IMR-90 (cell line): ENCODE measurements around the gene ASGR2. TPM values are rescaled to one million over a fixed set of nuclear protein-coding genes. Genes with fewer than 3 reads are reported as not detected.

Experiments used
- ATAC-seq: fragments of 200-7000 bp; cut with Tn5 transposase; 2 replicates; pipeline ENCODE4 v1.9.1; 2020; ENCODE audit warnings: low read depth, mild to moderate bottlenecking, moderate library complexity
- BruUV-seq: library from RNA; stranded (reverse); fragments of 400-500 nt; replicated peaks from 2 replicates; lab custom pipeline; 2021; lab: Mats Ljungman, UMichigan
- CTCF ChIA-PET: fragments of 300-600 bp; formaldehyde crosslinking; extraction: SDS; loops from one replicate; lab custom pipeline; 2021; ENCODE audit warnings: antibody characterized with exemption; lab: Yijun Ruan, JAX
- POLR2A ChIA-PET: fragments of 300-600 bp; sonication (Branson Sonifier 250); formaldehyde crosslinking; loops from one replicate; lab custom pipeline; 2022; ENCODE audit warnings: antibody characterized with exemption; ENCODE audit not compliant: unreplicated experiment; lab: Charles Lee
- DNase-seq: peaks from one replicate; pipeline ENCODE4 v3.0.0; 2013
- H2AFZ ChIP-seq: replicated peaks from 2 replicates; pipeline ENCODE3; 2013; ENCODE audit warnings: low read length, mild to moderate bottlenecking; ENCODE audit not compliant: poor library complexity
- H2AK5ac ChIP-seq: 2 replicates; pipeline ENCODE4 v1.6.1; 2013; ENCODE audit warnings: low read depth, low read length, inconsistent platforms
- H2AK9ac ChIP-seq: replicated peaks from 2 replicates; pipeline ENCODE3; 2013; ENCODE audit warnings: mild to moderate bottlenecking, low read depth, low read length, moderate library complexity; ENCODE audit not compliant: poor library complexity
- H2BK120ac ChIP-seq: 2 replicates; pipeline ENCODE4 v1.6.1; 2013; ENCODE audit warnings: low read depth, low read length, inconsistent platforms
- H2BK15ac ChIP-seq: 3 replicates; pipeline ENCODE4 v1.6.1; 2013; ENCODE audit warnings: low read depth, low read length, inconsistent platforms
- H2BK20ac ChIP-seq: 2 replicates; pipeline ENCODE4 v1.6.1; 2013; ENCODE audit warnings: low read depth, mild to moderate bottlenecking, inconsistent platforms, low read length, moderate library complexity
- H2BK5ac ChIP-seq: 2 replicates; pipeline ENCODE4 v1.6.1; 2013; ENCODE audit warnings: mild to moderate bottlenecking, low read depth, low read length, inconsistent platforms; ENCODE audit not compliant: poor library complexity, severe bottlenecking
- H3K14ac ChIP-seq: replicated peaks from 2 replicates; pipeline ENCODE4 v1.6.1; 2013; ENCODE audit warnings: low read depth, low read length, inconsistent platforms
- H3K18ac ChIP-seq: 2 replicates; pipeline ENCODE4 v1.6.1; 2013; ENCODE audit warnings: low read depth, low read length, control low read depth
- H3K23ac ChIP-seq: 2 replicates; pipeline ENCODE4 v1.6.1; 2013; ENCODE audit warnings: low read depth, low read length, inconsistent platforms
- H3K27ac ChIP-seq: 2 replicates; pipeline ENCODE4 v1.5.1; 2013; ENCODE audit warnings: mild to moderate bottlenecking, control low read depth, low read length; ENCODE audit not compliant: insufficient read depth
- H3K27me3 ChIP-seq: 2 replicates; pipeline ENCODE4 v1.6.1; 2013; ENCODE audit warnings: low read length; ENCODE audit not compliant: control insufficient read depth, insufficient read depth
- H3K36me3 ChIP-seq: 2 replicates; pipeline ENCODE4 v1.6.1; 2013; ENCODE audit warnings: low read length, mixed read lengths; ENCODE audit not compliant: control insufficient read depth, insufficient read depth
- H3K4ac ChIP-seq: 2 replicates; pipeline ENCODE4 v1.6.1; 2013; ENCODE audit warnings: low read depth, low read length, inconsistent platforms
- H3K4me1 ChIP-seq: 2 replicates; pipeline ENCODE4 v1.6.1; 2013; ENCODE audit warnings: low read length, mixed read lengths; ENCODE audit not compliant: control insufficient read depth, insufficient read depth
- H3K4me2 ChIP-seq: 2 replicates; pipeline ENCODE4 v1.6.1; 2013; ENCODE audit warnings: low read depth, mild to moderate bottlenecking, control low read depth, low read length, moderate library complexity
- H3K4me3 ChIP-seq: 2 replicates; pipeline ENCODE4 v1.5.1; 2013; ENCODE audit warnings: low read depth, mild to moderate bottlenecking, control low read depth, low read length, moderate library complexity; ENCODE audit not compliant: insufficient read depth
- H3K56ac ChIP-seq: 2 replicates; pipeline ENCODE4 v1.6.1; 2013; ENCODE audit warnings: low read length, inconsistent platforms; ENCODE audit not compliant: insufficient read depth; ENCODE audit errors: extremely low read depth
- H3K79me1 ChIP-seq, 2 experiments: 2 replicates each; pipeline ENCODE4 v1.6.1; 2013; ENCODE audit warnings: low read length in 2 of 2, inconsistent platforms in 1 of 2, low read depth in 1 of 2
- H3K9ac ChIP-seq: 2 replicates; pipeline ENCODE4 v1.6.1; 2013; ENCODE audit warnings: low read depth, low read length, control low read depth
- H3K9me1 ChIP-seq: 2 replicates; pipeline ENCODE4 v1.6.1; 2013; ENCODE audit warnings: low read length, inconsistent platforms; ENCODE audit not compliant: insufficient read depth
- H3K9me3 ChIP-seq: 2 replicates; pipeline ENCODE4 v1.6.1; 2013; ENCODE audit warnings: low read length; ENCODE audit not compliant: control insufficient read depth, insufficient read depth
- H4K20me1 ChIP-seq: 2 replicates; pipeline ENCODE4 v1.6.1; 2013; ENCODE audit warnings: low read length, inconsistent platforms; ENCODE audit not compliant: insufficient read depth
- H4K5ac ChIP-seq: 2 replicates; pipeline ENCODE4 v1.6.1; 2013; ENCODE audit warnings: mild to moderate bottlenecking, low read depth, low read length, control low read depth
- H4K8ac ChIP-seq, 2 experiments: 2 replicates each; pipeline ENCODE4 v1.6.1; 2013; ENCODE audit warnings: low read depth in 2 of 2, low read length in 2 of 2, control low read depth in 1 of 2, inconsistent platforms in 1 of 2
- H4K91ac ChIP-seq: 2 replicates; pipeline ENCODE4 v1.6.1; 2013; ENCODE audit warnings: low read depth, low read length, inconsistent platforms; ENCODE audit not compliant: insufficient read depth
- BHLHE40 ChIP-seq: fragments of 150-350 bp; IDR thresholded peaks from 2 replicates; pipeline ENCODE4 v1.6.1; 2016; ENCODE audit warnings: mild to moderate bottlenecking, low read depth, low read length
- CEBPB ChIP-seq: IDR thresholded peaks from 2 replicates; pipeline ENCODE4 v1.6.1; 2012; ENCODE audit warnings: low read depth, low read length, improper control_type of control experiment
- CHD1 ChIP-seq: IDR thresholded peaks from 2 replicates; pipeline ENCODE4 v1.6.1; 2012; ENCODE audit warnings: low read depth, low read length, improper control_type of control experiment
- FOS ChIP-seq: fragments of 150-350 bp; IDR thresholded peaks from 2 replicates; pipeline ENCODE4 v1.6.1; 2016; ENCODE audit warnings: low read depth, low read length
- MAZ ChIP-seq: IDR thresholded peaks from 2 replicates; pipeline ENCODE4 v1.6.1; 2012; ENCODE audit warnings: low read depth, mild to moderate bottlenecking, low read length, improper control_type of control experiment, moderate library complexity, borderline replicate concordance
- MXI1 ChIP-seq: IDR thresholded peaks from 2 replicates; pipeline ENCODE4 v1.6.1; 2012; ENCODE audit warnings: low read depth, mild to moderate bottlenecking, low read length, moderate library complexity, borderline replicate concordance
- NFE2L2 ChIP-seq: fragments of 150-350 bp; IDR thresholded peaks from 2 replicates; pipeline ENCODE4 v1.6.1; 2016; ENCODE audit warnings: low read depth, mild to moderate bottlenecking, low read length
- POLR2A ChIP-seq: IDR thresholded peaks from 2 replicates; pipeline ENCODE4 v1.6.1; 2012; ENCODE audit warnings: mild to moderate bottlenecking, low read depth, low read length
- RAD21 ChIP-seq: IDR thresholded peaks from 2 replicates; pipeline ENCODE4 v1.6.1; 2012; ENCODE audit warnings: low read length, improper control_type of control experiment
- RFX5 ChIP-seq: IDR thresholded peaks from 2 replicates; pipeline ENCODE4 v1.8.0; 2012; ENCODE audit warnings: low read depth, mild to moderate bottlenecking, low read length, moderate library complexity
- SMC3 ChIP-seq: fragments of 150-350 bp; IDR thresholded peaks from 2 replicates; pipeline ENCODE4 v1.6.1; 2016; ENCODE audit warnings: low read depth, mild to moderate bottlenecking, antibody characterized with exemption, low read length, moderate library complexity
- USF2 ChIP-seq: fragments of 150-350 bp; IDR thresholded peaks from 2 replicates; pipeline ENCODE4 v1.6.1; 2017; ENCODE audit warnings: mild to moderate bottlenecking, antibody characterized with exemption, low read length, low read depth
- WGBS, 2 experiments: methylation state at CpG; one replicate each; pipeline versions ENCODE4 v1.1.5 to v1.1.7; 2013; ENCODE audit warnings: missing lambda C conversion rate in 2 of 2; ENCODE audit not compliant: insufficient read length in 1 of 2; ENCODE audit errors: extremely low coverage in 2 of 2; 5-methylcytosine and 5-hydroxymethylcytosine counted together
- dilution Hi-C: fragments of 300-500 bp; cut with HindIII; formaldehyde crosslinking; loops from one replicate; pipeline ENCODE4 v1.14.3; 2018; ENCODE audit warnings: low sequenced_read_pairs; ENCODE audit not compliant: unreplicated experiment
- in situ Hi-C: fragments of 300-500 bp; cut with MboI; formaldehyde crosslinking; loops from 3 replicates; pipeline ENCODE4 v1.14.3; 2019; ENCODE audit warnings: low sequenced_read_pairs, inconsistent platforms, mixed read lengths
- intact Hi-C: fragments of 100-400 bp; cut with micrococcal nuclease; formaldehyde crosslinking; loops from 2 replicates; pipeline ENCODE4 v1.10.0; 2022
- polyA plus RNA-seq, 3 experiments: library from polyadenylated mRNA; depleted of rRNA; stranded (reverse); fragments of >200 nt; gene quantifications; 2 replicates each; pipeline ENCODE4 v1.2.3, GENCODE V29; 2012; ENCODE audit warnings: low replicate concordance in 1 of 3
- total RNA-seq: library from RNA; depleted of rRNA; stranded (reverse); fragments of >200 nt; gene quantifications from 2 replicates; pipeline ENCODE4 v1.2.3, GENCODE V29; 2012
- TF ChIP-seq, protein P1 (sequence below): fragments of 150-350 bp; IDR thresholded peaks from 2 replicates; pipeline ENCODE4 v1.6.1; 2016; ENCODE audit warnings: low read depth, mild to moderate bottlenecking, low read length, moderate library complexity, borderline replicate concordance
- TF ChIP-seq, protein P2 (sequence below): conservative IDR thresholded peaks from 2 replicates; pipeline ENCODE4 v1.5.1; 2012; ENCODE audit warnings: mild to moderate bottlenecking, low read depth, low read length, improper control_type of control experiment

Gene ASGR2
- total and polyA plus RNA-seq, 2 of the 4 experiments (the other 2 are of a cell fraction): not detected

DNA sequence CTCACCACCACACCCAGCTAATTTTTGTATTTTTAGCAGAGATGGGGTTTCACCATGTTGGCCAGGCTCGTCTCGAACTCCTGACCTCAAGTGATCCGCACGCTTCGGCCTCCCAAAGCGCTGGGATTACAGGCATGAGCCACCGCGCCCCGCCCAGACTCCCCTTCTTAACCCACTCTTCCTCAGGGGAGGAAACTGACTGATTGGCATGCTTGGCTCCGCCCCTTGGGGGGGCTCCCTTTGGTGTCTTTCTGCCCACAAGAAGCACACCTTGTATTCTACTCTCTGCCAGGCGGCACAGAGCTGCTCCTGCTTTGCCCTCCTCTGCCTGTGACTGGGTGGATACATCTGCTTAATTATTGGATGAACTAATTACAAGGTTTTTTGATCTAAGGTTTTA lies 4.7 kb upstream of the ASGR2 start:
- Histone ChIP-seq H3K27me3 (peaks cover 27% of the 10 kb centered on the region), H3K36me3 (no peaks in the 10 kb centered on the region), H3K4me2 (no peak overlapping the region), H3K4me3 (no peak overlapping the region), H3K4ac (no peak overlapping the region), H3K18ac (no peak overlapping the region), H3K9me3 (no peaks in the 10 kb centered on the region), H2AK9ac (no peak overlapping the region), H3K14ac (no peak overlapping the region), H4K91ac (no peak overlapping the region), H3K79me1 (no peaks in the 10 kb centered on the region), H3K27ac (no peak overlapping the region), H4K8ac (no peak overlapping the region), H3K9ac (no peak overlapping the region), H2BK5ac (no peak overlapping the region), H2BK120ac (no peak overlapping the region), H2BK20ac (no peak overlapping the region), H2BK15ac (no peak overlapping the region), H3K56ac (no peak overlapping the region), H3K9me1 (no peaks in the 10 kb centered on the region), H2AFZ (no peak overlapping the region), H4K20me1 (no peaks in the 10 kb centered on the region; the same call in 1 of the 2 replicates), H3K4me1 (no peaks in the 10 kb centered on the region), H2AK5ac (no peak overlapping the region), H3K23ac (no peak overlapping the region), H4K5ac (no peak overlapping the region)
- dilution Hi-C loops (no loop called here), intact Hi-C loops (no loop called here), in situ Hi-C loops (no loop called here)
- no peak for TF ChIP-seq BHLHE40
- no peak for TF ChIP-seq CHD1
- no peak for TF ChIP-seq RFX5
- TF ChIP-seq NFE2L2: no peak
- TF ChIP-seq USF2: no peak
- TF ChIP-seq RAD21: no peak
- no peak for TF ChIP-seq MAZ
- no peak for TF ChIP-seq CEBPB
- TF ChIP-seq, protein P1, sequence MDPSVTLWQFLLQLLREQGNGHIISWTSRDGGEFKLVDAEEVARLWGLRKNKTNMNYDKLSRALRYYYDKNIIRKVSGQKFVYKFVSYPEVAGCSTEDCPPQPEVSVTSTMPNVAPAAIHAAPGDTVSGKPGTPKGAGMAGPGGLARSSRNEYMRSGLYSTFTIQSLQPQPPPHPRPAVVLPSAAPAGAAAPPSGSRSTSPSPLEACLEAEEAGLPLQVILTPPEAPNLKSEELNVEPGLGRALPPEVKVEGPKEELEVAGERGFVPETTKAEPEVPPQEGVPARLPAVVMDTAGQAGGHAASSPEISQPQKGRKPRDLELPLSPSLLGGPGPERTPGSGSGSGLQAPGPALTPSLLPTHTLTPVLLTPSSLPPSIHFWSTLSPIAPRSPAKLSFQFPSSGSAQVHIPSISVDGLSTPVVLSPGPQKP: no peak
- no peak for TF ChIP-seq MXI1
- no peak for TF ChIP-seq POLR2A
- TF ChIP-seq FOS: no peak
- TF ChIP-seq, protein P2, sequence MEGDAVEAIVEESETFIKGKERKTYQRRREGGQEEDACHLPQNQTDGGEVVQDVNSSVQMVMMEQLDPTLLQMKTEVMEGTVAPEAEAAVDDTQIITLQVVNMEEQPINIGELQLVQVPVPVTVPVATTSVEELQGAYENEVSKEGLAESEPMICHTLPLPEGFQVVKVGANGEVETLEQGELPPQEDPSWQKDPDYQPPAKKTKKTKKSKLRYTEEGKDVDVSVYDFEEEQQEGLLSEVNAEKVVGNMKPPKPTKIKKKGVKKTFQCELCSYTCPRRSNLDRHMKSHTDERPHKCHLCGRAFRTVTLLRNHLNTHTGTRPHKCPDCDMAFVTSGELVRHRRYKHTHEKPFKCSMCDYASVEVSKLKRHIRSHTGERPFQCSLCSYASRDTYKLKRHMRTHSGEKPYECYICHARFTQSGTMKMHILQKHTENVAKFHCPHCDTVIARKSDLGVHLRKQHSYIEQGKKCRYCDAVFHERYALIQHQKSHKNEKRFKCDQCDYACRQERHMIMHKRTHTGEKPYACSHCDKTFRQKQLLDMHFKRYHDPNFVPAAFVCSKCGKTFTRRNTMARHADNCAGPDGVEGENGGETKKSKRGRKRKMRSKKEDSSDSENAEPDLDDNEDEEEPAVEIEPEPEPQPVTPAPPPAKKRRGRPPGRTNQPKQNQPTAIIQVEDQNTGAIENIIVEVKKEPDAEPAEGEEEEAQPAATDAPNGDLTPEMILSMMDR: no peak
- TF ChIP-seq SMC3: no peak
- no peak for ATAC-seq
- CTCF ChIA-PET: no interaction called here
- no peak for DNase-seq
- BruUV-seq: no TSS peak
- WGBS, 2 experiments: 75% methylated on average over 2 of the region's 11 CpGs; no CpG with 5 or more reads in 1 of the 2 experiments
- POLR2A ChIA-PET: no interaction called here
